ENCODE measurements around the gene C12orf43.

Gene C12orf43

DNA sequence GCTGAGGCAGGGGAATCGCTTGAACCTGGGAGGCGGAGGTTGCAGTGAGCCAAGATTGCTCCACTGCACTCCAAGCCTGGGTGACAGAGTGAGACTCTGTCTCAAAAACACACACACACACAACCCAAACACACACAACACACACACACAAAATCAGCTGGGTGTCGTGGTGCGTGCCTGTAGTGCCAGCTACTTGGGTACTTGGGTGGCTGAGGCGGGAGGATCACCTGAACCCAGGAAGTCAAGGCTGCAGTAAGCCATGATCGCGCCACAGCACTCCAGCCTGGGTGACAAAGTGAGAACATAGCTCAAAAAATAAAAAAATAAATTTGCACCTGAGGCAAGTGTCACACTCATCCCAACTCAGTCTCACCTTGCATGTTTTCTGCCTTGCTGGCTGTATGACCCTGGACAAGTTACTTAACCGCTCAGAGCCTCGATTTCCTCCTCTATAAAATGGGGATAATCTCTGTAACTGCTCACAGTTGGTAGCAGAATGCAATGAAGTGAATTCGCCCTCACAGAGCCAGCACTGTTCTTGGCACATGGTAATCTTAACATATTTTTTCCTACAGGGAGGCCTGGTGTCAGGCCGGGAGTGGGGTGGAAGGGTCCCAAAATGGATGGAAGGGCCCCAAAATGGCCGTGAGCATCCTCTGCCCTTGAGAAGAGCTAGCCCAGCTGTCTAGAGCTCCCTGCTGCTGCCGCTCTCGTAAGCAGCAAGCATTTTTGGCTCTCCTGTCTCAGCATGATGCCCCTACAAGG, 38.6 kb downstream of the C12orf43 start:
- no peak for DNase-seq

DNA sequence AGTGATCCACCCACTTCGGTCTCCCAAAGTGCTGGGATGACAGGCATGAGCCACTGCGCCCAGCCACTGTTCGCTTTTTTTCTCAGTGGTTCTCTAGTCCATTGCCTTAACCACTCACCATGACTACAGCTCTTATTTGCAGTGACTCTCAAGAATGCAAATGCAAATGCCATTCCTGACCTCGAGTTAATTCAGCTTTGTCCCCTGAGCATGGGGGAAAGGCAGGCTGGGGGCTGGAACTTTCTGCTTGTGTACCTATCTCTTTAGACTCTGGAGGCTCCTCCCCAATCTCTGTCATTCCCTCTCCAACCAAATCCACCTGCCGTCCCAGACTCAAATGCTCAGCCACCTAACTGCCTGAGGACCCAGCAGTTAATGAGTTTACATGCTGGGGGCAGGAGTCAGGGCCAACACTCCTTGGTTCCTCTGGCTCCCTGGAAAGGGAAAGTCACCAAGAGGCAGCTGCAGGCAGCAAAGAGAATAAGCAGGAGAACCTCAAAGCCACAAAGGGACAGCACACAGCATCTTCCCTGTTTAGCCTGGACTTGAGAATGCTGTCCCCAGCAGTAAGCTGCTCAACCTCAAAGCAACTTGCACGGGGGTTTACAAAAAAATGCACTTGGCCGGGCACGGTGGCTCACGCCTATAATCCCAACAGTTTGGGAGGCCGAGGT, 43.3 kb downstream of the C12orf43 start:
- no peak for DNase-seq

DNA sequence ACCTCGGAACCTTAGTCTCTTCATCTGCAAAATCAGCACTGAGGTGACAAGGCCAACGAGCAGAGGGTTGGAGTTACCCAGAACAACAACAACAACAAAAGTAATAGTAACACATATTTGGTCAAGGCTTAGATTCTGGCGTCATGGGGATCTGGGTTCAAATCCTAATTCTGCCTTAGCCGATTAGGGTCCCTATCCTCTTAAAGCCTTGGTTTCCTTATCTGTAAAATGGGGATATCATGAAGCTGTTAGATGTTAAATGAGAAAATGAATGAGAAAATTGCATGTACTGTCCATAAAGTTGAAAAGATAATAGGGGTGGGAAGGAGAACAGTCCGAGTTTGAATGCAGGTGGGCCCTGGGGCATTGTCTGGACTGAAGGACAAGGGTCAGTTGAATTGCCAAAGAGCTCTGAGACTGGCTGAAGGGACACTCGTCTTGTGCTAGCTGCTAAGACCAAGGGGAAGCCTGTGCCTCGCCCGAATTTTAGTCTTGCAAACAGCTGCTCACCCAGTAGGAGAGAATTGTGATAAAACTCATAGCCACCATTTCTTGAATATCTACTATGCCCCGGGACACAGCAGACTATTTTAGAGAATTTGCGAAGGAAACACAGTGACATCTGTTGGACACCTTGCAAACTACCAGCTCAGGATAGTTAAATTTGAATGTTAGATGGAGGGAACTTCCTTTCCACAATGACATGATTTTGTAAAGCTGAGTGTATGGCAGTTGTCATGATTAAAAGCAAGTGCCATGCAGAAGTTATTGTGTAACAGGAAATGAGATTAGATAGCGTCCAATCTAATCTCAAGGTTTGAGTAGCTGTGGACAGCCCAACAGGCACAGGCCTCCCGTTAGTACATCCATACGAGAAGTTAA, 44.7 kb downstream of the C12orf43 start:
- DNase-seq: peak; percentile 73

DNA sequence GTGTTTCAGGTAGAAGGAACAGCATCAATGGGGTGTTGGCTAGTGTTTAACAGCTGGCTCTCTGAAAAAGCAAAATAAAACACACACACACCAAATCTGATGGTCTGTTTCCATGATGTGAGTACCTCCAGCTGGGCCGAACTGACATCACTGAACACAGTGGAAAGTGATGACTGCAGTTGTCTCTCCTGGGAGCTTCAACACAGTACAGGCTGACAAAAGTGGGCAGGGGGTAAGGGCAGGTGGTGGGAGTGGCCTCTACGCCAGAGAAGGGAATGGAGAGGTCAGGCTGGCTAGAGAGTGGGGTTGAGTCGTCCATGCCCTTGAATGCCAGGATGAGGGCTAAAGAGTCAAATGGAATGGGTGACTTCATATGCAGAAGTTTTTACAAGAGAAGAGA, 46.0 kb downstream of the C12orf43 start:
- DNase-seq: no peak

DNA sequence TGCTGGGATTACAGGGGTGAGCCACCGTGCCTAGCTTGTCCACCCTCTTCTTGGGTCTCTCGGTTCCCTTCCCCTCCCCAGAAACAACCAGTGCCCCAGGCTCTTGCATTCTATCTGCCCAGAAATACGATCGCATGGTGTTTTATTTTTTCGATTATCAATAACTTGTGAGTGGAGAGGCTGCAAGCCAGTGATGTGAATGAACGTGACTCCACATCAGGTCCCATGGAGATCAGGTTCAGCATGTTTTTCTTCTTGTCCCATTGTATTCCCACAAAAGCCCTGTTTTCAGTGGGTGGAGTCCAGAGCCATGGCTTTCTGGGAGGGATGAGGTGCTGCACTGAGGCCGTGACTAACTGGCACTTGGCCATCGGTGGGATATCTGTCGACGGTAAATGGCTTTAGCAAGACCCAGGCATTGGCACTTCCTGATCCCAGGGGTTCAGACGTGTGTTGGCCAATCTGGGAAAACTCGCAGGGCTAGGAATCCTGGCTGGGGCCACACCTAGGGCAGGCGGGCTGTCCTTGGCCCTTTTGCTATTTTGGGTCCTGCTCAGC, 50.7 kb downstream of the C12orf43 start:
- DNase-seq: no peak

DNA sequence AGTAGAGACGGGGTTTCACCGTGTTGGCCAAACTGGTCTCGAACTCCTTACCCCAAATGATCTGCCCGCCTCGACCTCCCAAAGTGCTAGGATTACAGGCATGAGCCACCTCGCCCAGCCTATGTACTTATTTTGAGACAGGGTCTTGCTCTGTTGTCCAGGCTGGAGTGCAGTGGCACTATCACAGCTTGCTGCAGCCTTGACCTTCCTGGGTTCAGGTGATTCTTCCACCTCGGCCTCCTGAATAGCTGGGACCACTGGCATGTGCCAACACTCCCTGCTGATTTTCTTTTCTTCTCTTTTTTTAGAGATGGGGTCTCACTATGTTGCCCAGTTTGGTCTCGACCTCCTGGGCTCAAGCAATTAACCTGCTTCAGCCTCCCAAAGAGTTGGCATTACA, 52.0 kb downstream of the C12orf43 start:
- DNase-seq: no peak

DNA sequence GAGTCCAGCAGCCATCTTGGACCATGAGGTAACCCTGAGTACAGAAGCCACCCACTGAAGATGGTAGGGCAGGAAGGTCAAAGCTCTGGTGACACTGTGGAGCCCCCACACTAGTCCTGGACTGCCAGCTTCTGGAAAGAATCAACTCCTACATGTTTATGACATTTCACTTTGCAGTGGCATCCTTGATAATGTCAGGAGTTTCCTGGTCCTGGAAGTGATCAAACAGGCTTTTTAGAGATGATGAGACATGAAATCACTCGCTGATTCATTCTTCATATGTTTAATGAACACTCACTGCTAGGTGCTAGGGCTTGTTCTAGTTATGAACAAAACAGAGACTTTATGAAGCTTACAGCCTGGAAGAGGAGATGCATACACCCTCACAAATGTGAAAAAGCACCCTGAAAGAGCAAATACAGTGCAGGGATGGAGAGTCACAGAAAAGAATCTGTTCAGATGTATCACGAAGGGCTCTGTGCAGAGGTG, 53.7 kb downstream of the C12orf43 start:
- DNase-seq: peak; percentile 59

DNA sequence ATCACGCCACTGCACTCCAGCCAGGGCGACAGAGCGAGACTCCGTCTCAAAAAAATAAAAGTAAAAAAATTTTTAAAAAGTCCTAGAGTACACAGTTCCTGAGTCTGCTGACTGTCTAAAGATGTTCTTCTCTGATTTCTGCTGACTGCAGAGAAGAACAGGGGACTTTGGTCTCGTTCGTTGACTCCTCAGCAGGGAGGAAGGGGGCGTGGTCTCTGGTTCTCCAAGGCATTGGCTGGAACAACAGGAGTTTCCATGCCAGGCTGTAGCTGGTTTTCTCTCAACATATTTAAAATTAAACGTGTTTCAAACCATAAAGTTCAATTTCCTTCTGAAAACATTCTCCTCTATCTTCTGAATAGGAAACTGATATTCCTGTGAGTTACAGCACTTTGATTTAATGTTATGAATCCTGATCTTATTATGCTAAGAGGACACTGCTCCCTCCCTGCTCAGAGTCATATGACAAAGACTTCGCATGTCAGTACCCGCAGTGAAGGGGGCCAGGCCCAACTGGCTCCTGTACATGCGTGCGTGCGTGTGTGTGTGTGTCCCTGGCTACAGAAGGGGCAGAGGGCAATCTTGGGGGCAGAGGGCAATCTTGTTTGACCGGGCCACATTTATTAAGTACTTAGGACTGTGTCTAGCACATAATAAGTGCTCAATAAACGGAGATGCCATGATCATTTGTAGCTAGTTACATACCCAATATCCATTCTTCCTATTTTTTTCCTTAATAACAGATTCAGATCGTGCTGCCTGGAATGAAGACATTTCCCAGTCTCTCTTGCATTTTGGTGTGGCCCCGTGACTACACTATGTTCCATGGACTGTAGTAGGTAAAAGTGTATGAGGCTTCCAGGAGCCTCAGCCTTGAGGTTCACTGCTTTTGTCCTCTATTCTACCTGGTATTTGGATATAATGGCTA, 54.4 kb downstream of the C12orf43 start:
- no peak for DNase-seq

DNA sequence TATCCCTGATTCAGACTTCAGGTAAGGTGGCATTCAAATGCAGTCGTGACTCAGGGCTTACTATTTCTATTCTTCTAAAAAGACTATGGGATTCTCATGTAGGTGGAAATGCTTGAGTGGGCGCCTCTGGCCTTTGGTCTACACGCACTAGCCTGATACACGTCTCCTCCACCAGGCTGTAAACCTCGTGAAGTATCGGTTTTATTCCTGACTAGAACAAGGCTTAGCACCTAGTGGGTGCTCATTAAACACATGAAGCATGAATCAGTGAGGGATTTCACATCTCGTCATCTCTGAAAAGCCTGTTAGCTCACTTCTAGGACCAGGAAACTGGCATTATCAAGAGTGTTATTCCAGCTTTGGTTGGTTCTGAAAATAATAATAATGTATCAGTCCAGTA, 55.6 kb downstream of the C12orf43 start:
- DNase-seq: peak; percentile 47

DNA sequence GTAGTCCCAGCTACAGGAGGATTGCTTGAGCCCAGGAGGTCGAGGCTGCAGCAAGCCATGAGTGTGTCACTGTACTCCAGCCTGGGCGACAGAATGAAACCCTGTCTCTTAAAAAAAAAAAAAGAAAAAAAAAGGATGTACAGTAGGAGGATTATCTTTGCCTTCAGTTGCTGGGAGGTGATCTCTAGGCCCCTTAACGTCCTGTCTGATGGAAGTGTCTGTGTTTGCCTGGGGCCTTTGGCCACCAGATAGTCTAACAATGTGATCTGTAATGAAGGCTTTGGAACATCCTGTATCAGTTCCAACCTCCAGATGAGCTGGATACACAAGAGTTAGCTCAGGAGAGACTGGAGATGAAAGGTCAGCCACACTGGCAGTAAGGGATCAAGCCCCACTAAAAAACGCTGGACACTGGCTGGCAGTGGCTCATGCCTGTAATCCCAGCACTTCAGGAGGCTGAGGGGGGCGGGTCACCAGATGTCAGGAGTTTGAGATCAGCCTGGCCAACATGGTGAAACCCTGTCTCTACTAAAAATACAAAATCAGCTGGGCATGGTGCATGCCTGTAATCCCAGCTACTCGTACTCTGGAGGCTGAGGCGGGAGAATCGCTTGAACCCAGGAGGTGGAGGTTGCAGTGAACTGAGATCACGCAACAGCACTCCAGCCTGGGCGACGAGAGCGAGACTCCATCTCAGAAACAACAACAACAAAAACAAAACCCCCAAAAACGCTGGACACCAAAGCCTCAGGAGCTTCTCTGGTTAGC, 57.0 kb downstream of the C12orf43 start:
- no peak for DNase-seq

DNA sequence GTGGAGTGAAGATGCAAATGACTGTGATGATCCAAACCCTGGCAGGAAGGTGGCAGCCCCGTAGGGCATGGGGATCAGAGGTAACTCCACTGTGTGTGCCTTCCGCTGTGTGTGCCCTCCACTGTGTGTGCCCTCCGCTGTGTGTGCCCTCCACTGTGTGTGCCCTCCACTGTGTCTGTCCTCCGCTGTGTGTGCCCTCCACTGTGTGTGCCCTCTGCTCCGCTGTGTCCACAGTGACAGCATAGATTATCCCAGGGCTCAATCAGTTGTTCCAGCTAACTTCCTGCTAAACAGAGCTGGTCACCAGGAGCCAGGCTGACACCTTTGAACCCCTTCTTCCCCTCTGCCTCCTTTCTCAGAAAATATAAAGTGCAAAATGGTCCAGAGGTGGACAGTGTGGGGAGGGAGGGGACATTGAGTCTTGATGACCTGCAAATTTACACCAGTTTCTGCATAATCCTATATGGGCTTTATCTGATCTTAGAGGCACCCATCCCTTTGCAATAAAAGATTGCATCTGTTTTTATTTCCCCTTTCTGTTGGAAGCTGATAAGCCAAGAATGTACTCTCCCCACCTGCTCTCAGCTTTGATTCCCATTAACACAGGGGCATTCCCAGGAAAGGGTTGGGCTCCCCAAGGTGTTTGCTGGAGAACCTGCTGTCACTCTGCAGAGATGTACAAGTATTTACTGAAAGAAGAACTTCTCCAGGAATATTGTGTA, 59.5 kb downstream of the C12orf43 start:
- DNase-seq: no peak

DNA sequence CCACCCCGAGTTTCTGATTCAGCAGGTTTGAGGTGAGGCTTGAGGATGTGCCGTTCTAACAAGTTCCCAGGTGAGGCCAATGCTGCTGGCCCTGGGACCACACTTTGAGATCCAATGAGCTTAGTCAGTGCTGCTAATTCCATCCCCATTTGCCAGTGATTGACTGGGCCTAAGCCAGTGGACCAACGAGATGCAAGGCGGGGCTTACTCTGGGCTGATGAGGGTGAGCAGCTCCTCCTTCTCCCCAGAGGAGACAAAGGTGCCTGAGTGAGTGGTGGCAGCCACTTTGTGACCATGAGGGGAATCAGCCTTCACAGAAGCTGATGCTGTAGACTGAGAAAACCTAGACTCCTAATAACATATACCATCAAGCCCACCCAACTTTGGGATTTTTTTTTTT, 61.1 kb downstream of the C12orf43 start:
- no peak for DNase-seq

DNA sequence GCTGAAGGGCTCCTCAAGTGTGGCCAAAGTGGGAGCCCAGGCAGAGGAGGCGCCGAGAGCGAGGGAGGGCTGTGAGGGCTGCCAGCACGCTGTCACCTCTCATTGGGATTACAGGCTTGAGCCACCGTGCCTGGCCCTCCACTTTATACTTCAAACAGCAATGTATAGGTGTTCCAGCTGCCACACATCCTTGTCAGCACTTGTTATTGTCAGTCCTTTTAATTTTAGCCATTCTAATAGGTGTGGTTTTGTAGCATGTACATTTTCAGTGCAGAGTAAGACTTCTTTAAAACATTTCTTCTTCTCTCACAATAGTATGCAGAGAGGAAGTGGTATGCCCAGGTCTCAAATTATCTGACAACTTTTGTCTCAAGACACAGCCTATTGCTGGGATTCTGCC, 65.5 kb downstream of the C12orf43 start:
- DNase-seq: no peak

Measured in activated CD4-positive, alpha-beta T cell treated with anti-CD3 and anti-CD28 coated beads, Interleukin-2, amount 50 U/mL, for 16 hours (primary cell).